Caco-2 (cell line): ENCODE measurements around the gene MUC16. TPM values are rescaled to one million over a fixed set of nuclear protein-coding genes. Genes with fewer than 3 reads are reported as not detected.

Experiments used
- BruUV-seq: library from RNA; stranded (reverse); fragments of 400-500 nt; replicated peaks from 2 replicates; lab custom pipeline; 2021; lab: Mats Ljungman, UMichigan
- CTCF ChIA-PET: fragments of 300-600 bp; sonication (Branson Sonifier 250); formaldehyde crosslinking; loops from one replicate; lab custom pipeline; 2022; ENCODE audit warnings: antibody characterized with exemption; lab: Charles Lee
- POLR2A ChIA-PET: fragments of 300-600 bp; sonication (Branson Sonifier 250); formaldehyde crosslinking; loops from one replicate; lab custom pipeline; 2022; ENCODE audit warnings: antibody characterized with exemption; lab: Charles Lee
- DNase-seq, 2 experiments: peaks; one replicate each; pipeline versions ENCODE4 v3.0.0 to v3.0.0-alpha.2; 2020 to 2022
- H3K27me3 ChIP-seq: replicated peaks from 2 replicates; pipeline ENCODE4 v1.6.0; 2011; ENCODE audit warnings: low read length; ENCODE audit not compliant: control insufficient read depth, insufficient read depth
- H3K36me3 ChIP-seq: 2 replicates; pipeline ENCODE4 v1.5.1; 2011; ENCODE audit warnings: low read length; ENCODE audit not compliant: control insufficient read depth, insufficient read depth
- H3K4me1 ChIP-seq: fragments of 250-450 bp; sonication (Bioruptor Pico); 2 replicates; pipeline ENCODE4 v1.5.1; 2020; ENCODE audit warnings: mild to moderate bottlenecking
- H3K4me3 ChIP-seq: 2 replicates; pipeline ENCODE4 v1.5.1; 2011; ENCODE audit warnings: low read depth, mild to moderate bottlenecking, control low read depth, low read length
- H3K9me3 ChIP-seq: fragments of 250-450 bp; sonication (Bioruptor Pico); 2 replicates; pipeline ENCODE4 v1.5.1; 2020; ENCODE audit warnings: mild to moderate bottlenecking, moderate library complexity
- H3K27ac Mint-ChIP-seq: one replicate; pipeline ENCODE4 v1.8.0; 2022; ENCODE audit warnings: mixed read lengths; ENCODE audit not compliant: unreplicated experiment
- H3K27me3 Mint-ChIP-seq: one replicate; pipeline ENCODE4 v1.8.0; 2022; ENCODE audit warnings: mixed read lengths; ENCODE audit not compliant: insufficient read depth, unreplicated experiment
- H3K36me3 Mint-ChIP-seq: one replicate; pipeline ENCODE4 v1.8.0; 2022; ENCODE audit warnings: mild to moderate bottlenecking, mixed read lengths; ENCODE audit not compliant: insufficient read depth, unreplicated experiment
- H3K4me1 Mint-ChIP-seq: one replicate; pipeline ENCODE4 v1.8.0; 2022; ENCODE audit warnings: low read depth, mixed read lengths; ENCODE audit not compliant: unreplicated experiment
- H3K4me3 Mint-ChIP-seq: one replicate; pipeline ENCODE4 v1.8.0; 2022; ENCODE audit warnings: mild to moderate bottlenecking, moderate library complexity, mixed read lengths; ENCODE audit not compliant: unreplicated experiment
- H3K9me3 Mint-ChIP-seq: one replicate; pipeline ENCODE4 v1.8.0; 2022; ENCODE audit warnings: mixed read lengths; ENCODE audit not compliant: unreplicated experiment
- CTCF ChIP-seq, 2 experiments: fragments of 200-600 bp in 1 of 2; IDR thresholded peaks; 1 replicate in 1 of 2; 2 replicates in 1 of 2; pipeline versions ENCODE4 v1.5.1 to v1.8.0; 2011 to 2022; ENCODE audit warnings: antibody characterized with exemption in 1 of 2, control low read depth in 1 of 2, inconsistent platforms in 1 of 2, low read depth in 1 of 2, low read length in 1 of 2, mild to moderate bottlenecking in 1 of 2, moderate library complexity in 1 of 2; ENCODE audit not compliant: insufficient read depth in 1 of 2, severe bottlenecking in 1 of 2, unreplicated experiment in 1 of 2
- intact Hi-C: fragments of 100-400 bp; cut with micrococcal nuclease; formaldehyde crosslinking; loops from one replicate; pipeline ENCODE4 v1.10.0; 2022; ENCODE audit not compliant: unreplicated experiment
- total RNA-seq: library from RNA; stranded (reverse); gene quantifications from 2 replicates; pipeline ENCODE4 v1.2.3, GENCODE V29; 2022

The MUC16 gene
- total RNA-seq, 1 experiment from 2014 or later: 0.05 TPM

GRCh38 chr19:9046694-9047093, 36.5 kb upstream of the MUC16 start:
- intact Hi-C loops: no loop called here
- H3K36me3 ChIP-seq: no peaks in the 10 kb centered on the region
- POLR2A ChIA-PET: no interaction called here
- H3K27me3 Mint-ChIP-seq: no peaks in the 10 kb centered on the region
- no TSS peak for BruUV-seq
- H3K27ac Mint-ChIP-seq: no peak overlapping the region
- H3K36me3 Mint-ChIP-seq: no peaks in the 10 kb centered on the region
- no peak for DNase-seq
- H3K4me1 ChIP-seq: no peaks in the 10 kb centered on the region
- no peaks in the 10 kb centered on the region for H3K27me3 ChIP-seq
- CTCF ChIA-PET: no interaction called here
- no peaks in the 10 kb centered on the region for H3K4me1 Mint-ChIP-seq
- no peak for TF ChIP-seq CTCF (IDR thresholded peaks at IDR 0.05; ENCODE audit: insufficient read depth in 1 of 2, low read depth in 1 of 2, low read length in 1 of 2, severe bottlenecking in 1 of 2, unreplicated experiment in 1 of 2)
- H3K4me3 ChIP-seq: no peak overlapping the region
- H3K9me3 ChIP-seq: no peaks in the 10 kb centered on the region
- no peak overlapping the region for H3K4me3 Mint-ChIP-seq
- peaks cover 19% of the 10 kb centered on the region for H3K9me3 Mint-ChIP-seq

GRCh38 chr19:9044449-9044848, 34.2 kb upstream of the MUC16 start:
- intact Hi-C loops: no loop called here
- Mint-ChIP-seq H3K27me3 (no peaks in the 10 kb centered on the region), H3K4me3 (no peak overlapping the region), H3K27ac (no peak overlapping the region), H3K9me3 (peaks cover 19% of the 10 kb centered on the region), H3K36me3 (no peaks in the 10 kb centered on the region), H3K4me1 (no peaks in the 10 kb centered on the region)
- no peaks in the 10 kb centered on the region for H3K27me3 ChIP-seq
- no peaks in the 10 kb centered on the region for H3K4me1 ChIP-seq
- H3K9me3 ChIP-seq: no peaks in the 10 kb centered on the region
- ChIA-PET CTCF (no interaction called here), POLR2A (no interaction called here)
- H3K4me3 ChIP-seq: no peak overlapping the region
- no TSS peak for BruUV-seq
- no peak for TF ChIP-seq CTCF (IDR thresholded peaks at IDR 0.05; ENCODE audit: insufficient read depth in 1 of 2, low read depth in 1 of 2, low read length in 1 of 2, severe bottlenecking in 1 of 2, unreplicated experiment in 1 of 2)
- DNase-seq: no peak
- H3K36me3 ChIP-seq: no peaks in the 10 kb centered on the region

GRCh38 chr19:9043524-9043923, 33.3 kb upstream of the MUC16 start:
- POLR2A ChIA-PET: no interaction called here
- no peak for DNase-seq
- Histone ChIP-seq H3K9me3 (no peaks in the 10 kb centered on the region), H3K36me3 (no peaks in the 10 kb centered on the region), H3K27me3 (no peaks in the 10 kb centered on the region), H3K4me3 (no peak overlapping the region), H3K4me1 (no peaks in the 10 kb centered on the region)
- Mint-ChIP-seq H3K4me3 (no peak overlapping the region), H3K9me3 (peaks cover 19% of the 10 kb centered on the region), H3K36me3 (no peaks in the 10 kb centered on the region), H3K27me3 (no peaks in the 10 kb centered on the region), H3K27ac (no peak overlapping the region), H3K4me1 (no peaks in the 10 kb centered on the region)
- TF ChIP-seq CTCF (IDR thresholded peaks at IDR 0.05; ENCODE audit: insufficient read depth in 1 of 2, low read depth in 1 of 2, low read length in 1 of 2, severe bottlenecking in 1 of 2, unreplicated experiment in 1 of 2): no peak
- CTCF ChIA-PET: no interaction called here
- no TSS peak for BruUV-seq
- intact Hi-C loops: no loop called here
